Lower leg skin (tissue), 4 donors: ENCODE results near the gene SRD5A1. TPM values are rescaled to one million over a fixed set of nuclear protein-coding genes. Genes with fewer than 3 reads are reported as not detected.

ENCODE experiments used
- DNase-seq, 2 donors: peaks; one replicate each; pipeline ENCODE4 v3.0.0-alpha.2; 2019; ENCODE audit warnings: low spot score in 2 of 2
- H3K4me3 ChIP-seq: fragments of 200-600 bp; sonication (generic); 2 replicates; pipeline ENCODE4 v1.5.1; 2017; ENCODE audit warnings: mild to moderate bottlenecking, low read depth; ENCODE audit not compliant: poor library complexity, severe bottlenecking
- CTCF ChIP-seq, 3 donors: fragments of 450-650 bp; IDR thresholded peaks; one replicate each; pipeline ENCODE4 v1.5.1; 2016; ENCODE audit warnings: antibody characterized with exemption in 3 of 3, mild to moderate bottlenecking in 3 of 3, moderate library complexity in 2 of 3
- POLR2A ChIP-seq, 2 donors: fragments of 450-650 bp; IDR thresholded peaks; one replicate each; pipeline ENCODE4 v1.6.1; 2016 to 2017; ENCODE audit warnings: antibody characterized with exemption in 2 of 2, mild to moderate bottlenecking in 1 of 2, moderate library complexity in 1 of 2
- WGBS, 2 donors: methylation state at CpG; one replicate each; pipeline ENCODE4 v1.1.5; 2018; 5-methylcytosine and 5-hydroxymethylcytosine counted together
- intact Hi-C: fragments of 100-400 bp; cut with DNase I; formaldehyde crosslinking; loops from one replicate; pipeline ENCODE4 v1.15.0; 2023; ENCODE audit warnings: low total_unique reads
- total RNA-seq, 4 donors: library from RNA; depleted of rRNA; stranded (reverse); fragments of >200 nt; gene quantifications; one replicate each; pipeline ENCODE4 v1.1.0, GENCODE V29; 2016

The SRD5A1 gene
- total RNA-seq, 4 donors from 2014 or later = 83.1 to 155 (median 98.4) TPM

- intact Hi-C loops = no loop called here
These were observed 41.2 kb downstream of the SRD5A1 start for GRCh38 chr5:6674421-6674820.

GRCh38 chr5:6674886-6675285, 41.6 kb downstream of the SRD5A1 start:
- DNase-seq = no peak
- intact Hi-C loops = no loop called here
- no peak for TF ChIP-seq POLR2A (IDR thresholded peaks at IDR 0.05)
- TF ChIP-seq CTCF (IDR thresholded peaks at IDR 0.05) = no peak
- WGBS, 2 donors = 94 to 95% methylated on average over 10 of the region's 10 CpGs
- no peak overlapping the region for H3K4me3 ChIP-seq

More at GRCh38 chr5:6674421-6674820, 41.2 kb downstream of the SRD5A1 start:
- H3K4me3 ChIP-seq = no peak overlapping the region
- TF ChIP-seq POLR2A (IDR thresholded peaks at IDR 0.05) = no peak
- no peak for TF ChIP-seq CTCF (IDR thresholded peaks at IDR 0.05)
- no peak for DNase-seq
- 94 to 96% methylated on average over 3 of the region's 3 CpGs for whole genome bisulfite sequencing, 2 donors

GRCh38 chr5:6675784-6676491, 42.7 kb downstream of the SRD5A1 start:
- TF ChIP-seq CTCF (IDR thresholded peaks at IDR 0.05) (no peak), POLR2A (IDR thresholded peaks at IDR 0.05) (no peak)
- 92 to 95% methylated on average over 5 of the region's 5 CpGs for WGBS, 2 donors
- DNase-seq = no peak
- H3K4me3 ChIP-seq = no peak overlapping the region
- intact Hi-C loops = no loop called here

- TF ChIP-seq POLR2A (IDR thresholded peaks at IDR 0.05) (no peak), CTCF (IDR thresholded peaks at IDR 0.05) (no peak)
- no peak overlapping the region for H3K4me3 ChIP-seq
- intact Hi-C loops = no loop called here
- DNase-seq = no peak
- 55 to 60% methylated on average over 2 of the region's 2 CpGs for WGBS, 2 donors
These were observed 43.5 kb downstream of the SRD5A1 start for GRCh38 chr5:6676702-6677101.

GRCh38 chr5:6678385-6678784, 45.1 kb downstream of the SRD5A1 start:
- no peak for TF ChIP-seq POLR2A (IDR thresholded peaks at IDR 0.05)
- TF ChIP-seq CTCF (IDR thresholded peaks at IDR 0.05) = no peak
- intact Hi-C loops = no loop called here
- H3K4me3 ChIP-seq = no peak overlapping the region
- 73 to 75% methylated on average over 1 of the region's 1 CpG for WGBS, 2 donors
- DNase-seq = no peak

GRCh38 chr5:6680922-6681321, 47.7 kb downstream of the SRD5A1 start:
- DNase-seq = no peak
- no peak overlapping the region for H3K4me3 ChIP-seq
- TF ChIP-seq POLR2A (IDR thresholded peaks at IDR 0.05) (no peak), CTCF (IDR thresholded peaks at IDR 0.05) (no peak)
- intact Hi-C loops = no loop called here
- 60 to 63% methylated on average over 6 of the region's 6 CpGs for WGBS, 2 donors
